ENCODE measurements around the gene LTBP3. TPM values are rescaled to one million over a fixed set of nuclear protein-coding genes. Genes with fewer than 3 reads are reported as not detected.
A peak's percentile ranks its signal among the peaks of the same experiment; 100 is the strongest.

LTBP3 gene
- polyA plus RNA-seq, 1 of the 3 experiments (the other 2 are of a cell fraction), result 167 TPM

DNA sequence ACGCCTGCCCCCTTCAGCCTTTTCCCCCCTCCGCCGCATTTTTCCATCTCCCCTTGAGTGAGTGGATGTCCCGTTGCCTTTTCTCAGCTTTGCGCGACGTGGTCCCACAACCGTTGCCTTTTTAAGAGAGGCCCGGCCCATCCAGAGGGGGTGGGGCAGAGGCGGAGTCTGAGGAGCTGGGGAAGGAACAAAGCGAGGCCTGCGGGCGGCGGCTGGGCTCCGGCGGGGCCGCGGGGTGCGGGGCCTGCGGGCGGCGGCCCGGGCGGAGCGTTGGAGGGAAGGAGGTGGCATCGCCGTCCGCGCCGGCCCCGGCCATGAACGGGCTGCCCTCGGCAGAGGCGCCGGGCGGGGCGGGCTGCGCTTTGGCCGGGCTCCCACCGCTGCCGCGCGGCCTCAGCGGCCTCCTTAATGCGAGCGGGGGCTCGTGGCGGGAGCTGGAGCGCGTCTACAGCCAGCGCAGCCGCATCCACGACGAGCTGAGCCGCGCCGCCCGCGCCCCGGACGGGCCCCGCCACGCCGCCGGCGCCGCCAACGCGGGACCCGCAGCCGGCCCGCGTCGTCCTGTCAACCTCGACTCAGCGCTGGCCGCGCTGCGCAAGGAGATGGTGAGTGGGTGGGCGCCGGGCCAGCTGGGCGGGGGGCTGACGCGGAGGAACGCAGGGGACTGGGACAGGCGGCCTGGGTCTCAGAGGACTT lies 14.3 kb upstream of the LTBP3 start, which contains the start of gene FAM89B:
TSS of gene FAM89B (plus strand) at position 183 of the 696 bp plus-strand sequence. CDS start at position 315, 132 bp downstream.
- TF ChIP-seq TAF1 (IDR thresholded peaks at IDR 0.05; ENCODE audit: borderline replicate concordance, low read depth, low read length) (peak; percentile 25; the same call in 1 of the 2 replicates), CHD2 (IDR thresholded peaks at IDR 0.05; ENCODE audit: low read length, partially characterized antibody) (peak; percentile 53), MXI1 (IDR thresholded peaks at IDR 0.05; ENCODE audit: low read depth, low read length) (peak; percentile 22; the same call in 1 of the 2 replicates), FOXM1 (IDR thresholded peaks at IDR 0.05; ENCODE audit: low read depth) (no peak), JUND (IDR thresholded peaks at IDR 0.05) (no peak), POLR2AphosphoS5 (IDR thresholded peaks at IDR 0.05; ENCODE audit: low read depth, low read length) (peak; percentile 28), NFIC (IDR thresholded peaks at IDR 0.05; ENCODE audit: borderline replicate concordance) (peak; percentile 6; the same call in 1 of the 2 replicates), GATA2 (CRISPR knock-in tag; IDR thresholded peaks at IDR 0.05) (no peak), SIN3A (IDR thresholded peaks at IDR 0.05; ENCODE audit: borderline replicate concordance, low read depth, low read length) (0 out of 2 replicates have a peak, but pooled peaks have one; percentile 22), NRF1 (IDR thresholded peaks at IDR 0.05; ENCODE audit: low read depth, low read length) (peak; percentile 26; the same call in 1 of the 2 replicates)
- TF ChIP-seq, protein P1, sequence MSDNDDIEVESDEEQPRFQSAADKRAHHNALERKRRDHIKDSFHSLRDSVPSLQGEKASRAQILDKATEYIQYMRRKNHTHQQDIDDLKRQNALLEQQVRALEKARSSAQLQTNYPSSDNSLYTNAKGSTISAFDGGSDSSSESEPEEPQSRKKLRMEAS (IDR thresholded peaks at IDR 0.05; ENCODE audit: low read depth), result peak; percentile 59; the same call in 1 of the 2 replicates
- peak within 1 kb of the TSS; percentile 77; the same call in 1 of the 2 replicates for H3K9ac ChIP-seq
- ChIA-PET CTCF (interaction anchor here (0.5 to 13.6 kb wide), 24 partner anchors 10 to 157 kb away, joined by 3 to 295 read pairs (median 6); partner anchors contain the start of genes KAT5, KCNK7, LTBP3 and MAP3K11), POLR2A (interaction anchor here (1.0 to 2.0 kb wide), 10 partner anchors 9 to 74 kb away, joined by 3 to 10 read pairs (median 4); partner anchors contain the start of genes LTBP3 and MALAT1)
- peak; percentile 89 for DNase-seq
- peaks cover 14% of the 10 kb centered on the region for H4K20me1 ChIP-seq (ENCODE audit: insufficient read depth)
- no peaks in the 10 kb centered on the region for H3K27me3 ChIP-seq (ENCODE audit: insufficient read depth)
- peaks cover 9 to 11% of the 10 kb centered on the region in 2 experiments for H3K36me3 ChIP-seq (replicated peaks in 1 of 2; ENCODE audit: control insufficient read depth in 1 of 2, insufficient read depth in 2 of 2, low read length in 1 of 2)
- under 1% methylated on average over 13 of the region's 86 CpGs for WGBS (ENCODE audit: low lambda C conversion rate)
- H3K9me2 ChIP-seq, result no peaks in the 10 kb centered on the region
- H3K9me3 ChIP-seq, result no peaks in the 10 kb centered on the region
- H3K4me3 ChIP-seq (ENCODE audit: low read depth in 2 of 2, low read length in 1 of 2), result peak within 1 kb of the TSS; percentile 76 to 99
- peak within 1 kb of the TSS; percentile 95 for H3K4me2 ChIP-seq
- H2AFZ ChIP-seq (ENCODE audit: low read depth), result no peak within 1 kb of the TSS
- peaks cover 49 to 58% of the 10 kb centered on the region in 2 experiments; a peak in 3 of 4 replicates for H3K4me1 ChIP-seq (ENCODE audit: control insufficient read depth in 1 of 2, insufficient read depth in 2 of 2, low read depth in 1 of 2, low read length in 1 of 2)
- peaks cover 67% of the 10 kb centered on the region for H3K79me2 ChIP-seq (ENCODE audit: insufficient read depth)
- peak within 1 kb of the TSS; percentile 77 to 81 for H3K27ac ChIP-seq (ENCODE audit: low read depth in 2 of 2, low read length in 1 of 2)
- H3F3A ChIP-seq (replicated peaks; ENCODE audit: insufficient read depth), result peaks cover 43% of the 10 kb centered on the region

GRCh38 chr11:65571940-65572339 lies 13.8 kb upstream of the LTBP3 start:
- Histone ChIP-seq H3K4me3 (ENCODE audit: low read depth in 2 of 2, low read length in 1 of 2) (peak overlapping the region; percentile 76 to 99), H3K4me1 (ENCODE audit: control insufficient read depth in 1 of 2, insufficient read depth in 2 of 2, low read depth in 1 of 2, low read length in 1 of 2) (peaks cover 43 to 52% of the 10 kb centered on the region in 2 experiments; a peak in 3 of 4 replicates), H3K4me2 (peak overlapping the region; percentile 95), H3K36me3 (replicated peaks in 1 of 2; ENCODE audit: control insufficient read depth in 1 of 2, insufficient read depth in 2 of 2, low read length in 1 of 2) (peaks cover 9 to 11% of the 10 kb centered on the region in 2 experiments), H3K79me2 (ENCODE audit: insufficient read depth) (peaks cover 69% of the 10 kb centered on the region), H4K20me1 (ENCODE audit: insufficient read depth) (peaks cover 14% of the 10 kb centered on the region), H3K9ac (peak overlapping the region; percentile 42; the same call in 1 of the 2 replicates), H3K9me2 (no peaks in the 10 kb centered on the region), H3K27me3 (ENCODE audit: insufficient read depth) (no peaks in the 10 kb centered on the region), H3K9me3 (no peaks in the 10 kb centered on the region), H2AFZ (ENCODE audit: low read depth) (no peak overlapping the region), H3F3A (replicated peaks; ENCODE audit: insufficient read depth) (peaks cover 39% of the 10 kb centered on the region), H3K27ac (ENCODE audit: low read depth in 2 of 2, low read length in 1 of 2) (peak overlapping the region; percentile 48 to 77)
- POLR2A ChIA-PET, result interaction anchor here (1.0 to 2.0 kb wide), 7 partner anchors 9 to 73 kb away, joined by 3 to 10 read pairs (median 4); partner anchors contain the start of genes LTBP3 and MALAT1
- no peak for DNase-seq
- 10% methylated on average over 11 of the region's 11 CpGs for WGBS (ENCODE audit: low lambda C conversion rate)
- CTCF ChIA-PET, result interaction anchor here (0.6 to 13.6 kb wide), 18 partner anchors 11 to 216 kb away, joined by 3 to 295 read pairs (median 6); partner anchors contain the start of genes KAT5, KCNK7, LTBP3 and MALAT1
- TF ChIP-seq JUND (IDR thresholded peaks at IDR 0.05) (no peak), RAD21 (IDR thresholded peaks at IDR 0.05; ENCODE audit: low read length) (peak; percentile 60), POLR2AphosphoS5 (IDR thresholded peaks at IDR 0.05; ENCODE audit: low read depth, low read length) (no peak), RCOR1 (IDR thresholded peaks at IDR 0.05; ENCODE audit: low read length) (no peak), MEF2A (IDR thresholded peaks at IDR 0.05; ENCODE audit: borderline replicate concordance, low read depth) (no peak), GABPA (IDR thresholded peaks at IDR 0.05; ENCODE audit: low read depth) (no peak), REST (IDR thresholded peaks at IDR 0.05; ENCODE audit: low read depth, low read length) (no peak), MXI1 (IDR thresholded peaks at IDR 0.05; ENCODE audit: low read depth, low read length) (no peak), RFX5 (IDR thresholded peaks at IDR 0.05; ENCODE audit: low read length) (no peak), GATA2 (CRISPR knock-in tag; IDR thresholded peaks at IDR 0.05) (no peak)
- TF ChIP-seq, protein P2, sequence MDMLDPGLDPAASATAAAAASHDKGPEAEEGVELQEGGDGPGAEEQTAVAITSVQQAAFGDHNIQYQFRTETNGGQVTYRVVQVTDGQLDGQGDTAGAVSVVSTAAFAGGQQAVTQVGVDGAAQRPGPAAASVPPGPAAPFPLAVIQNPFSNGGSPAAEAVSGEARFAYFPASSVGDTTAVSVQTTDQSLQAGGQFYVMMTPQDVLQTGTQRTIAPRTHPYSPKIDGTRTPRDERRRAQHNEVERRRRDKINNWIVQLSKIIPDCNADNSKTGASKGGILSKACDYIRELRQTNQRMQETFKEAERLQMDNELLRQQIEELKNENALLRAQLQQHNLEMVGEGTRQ (IDR thresholded peaks at IDR 0.05; ENCODE audit: borderline replicate concordance, low read depth, low read length), result no peak
- TF ChIP-seq, protein P3, sequence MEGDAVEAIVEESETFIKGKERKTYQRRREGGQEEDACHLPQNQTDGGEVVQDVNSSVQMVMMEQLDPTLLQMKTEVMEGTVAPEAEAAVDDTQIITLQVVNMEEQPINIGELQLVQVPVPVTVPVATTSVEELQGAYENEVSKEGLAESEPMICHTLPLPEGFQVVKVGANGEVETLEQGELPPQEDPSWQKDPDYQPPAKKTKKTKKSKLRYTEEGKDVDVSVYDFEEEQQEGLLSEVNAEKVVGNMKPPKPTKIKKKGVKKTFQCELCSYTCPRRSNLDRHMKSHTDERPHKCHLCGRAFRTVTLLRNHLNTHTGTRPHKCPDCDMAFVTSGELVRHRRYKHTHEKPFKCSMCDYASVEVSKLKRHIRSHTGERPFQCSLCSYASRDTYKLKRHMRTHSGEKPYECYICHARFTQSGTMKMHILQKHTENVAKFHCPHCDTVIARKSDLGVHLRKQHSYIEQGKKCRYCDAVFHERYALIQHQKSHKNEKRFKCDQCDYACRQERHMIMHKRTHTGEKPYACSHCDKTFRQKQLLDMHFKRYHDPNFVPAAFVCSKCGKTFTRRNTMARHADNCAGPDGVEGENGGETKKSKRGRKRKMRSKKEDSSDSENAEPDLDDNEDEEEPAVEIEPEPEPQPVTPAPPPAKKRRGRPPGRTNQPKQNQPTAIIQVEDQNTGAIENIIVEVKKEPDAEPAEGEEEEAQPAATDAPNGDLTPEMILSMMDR (IDR thresholded peaks at IDR 0.05), result peak; percentile 58
